Measurements from ENCODE around the gene PPP6R1.
"Not testable (repeated sequence)": the region's sequence is repeated elsewhere in the genome, so short reads cannot be mapped to it uniquely, and the experiment has no call there.

PPP6R1 gene

GRCh38 chr19:55223291-55224037 is 35.4 kb downstream of the PPP6R1 start:
- no peak for DNase-seq

GRCh38 chr19:55220525-55220924 is 38.3 kb downstream of the PPP6R1 start:
- no peak for DNase-seq

DNA sequence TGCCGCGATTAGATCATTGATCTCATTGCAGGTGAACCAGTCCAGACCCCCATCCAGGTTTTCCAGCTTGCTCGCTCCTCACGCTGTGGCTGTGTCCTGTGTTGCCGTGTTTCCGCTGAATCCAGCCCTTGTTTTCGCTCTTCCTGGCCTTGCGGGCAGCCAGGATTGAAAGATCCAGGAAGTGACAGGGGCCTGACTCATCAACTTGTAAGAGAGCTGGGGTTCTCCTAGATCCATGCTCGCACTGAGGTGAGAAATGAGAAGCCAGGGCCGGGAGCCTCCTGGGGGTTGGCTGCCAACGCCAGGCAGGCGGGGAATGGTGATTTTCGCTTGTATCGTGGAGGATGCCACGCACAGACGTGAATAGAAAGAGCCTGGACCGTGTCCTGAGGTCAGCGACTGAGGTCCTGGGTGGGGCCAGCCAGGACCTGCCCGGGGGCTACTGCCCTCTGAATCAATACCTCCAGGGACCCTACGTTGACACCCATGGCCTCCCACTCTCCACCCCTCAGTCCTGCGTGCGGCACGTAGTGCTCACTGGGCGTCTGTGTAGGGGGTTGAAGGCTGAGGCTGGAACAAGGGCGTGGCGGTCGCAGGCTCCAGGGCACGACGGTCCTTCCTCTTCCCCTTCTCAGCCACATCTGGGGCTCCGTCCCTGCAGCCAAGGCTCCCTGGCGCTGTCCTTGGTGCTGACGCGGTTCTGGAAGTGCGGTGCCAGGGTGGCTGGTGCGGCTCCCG is 42.2 kb downstream of the PPP6R1 start:
- DNase-seq = peak; percentile 88

DNA sequence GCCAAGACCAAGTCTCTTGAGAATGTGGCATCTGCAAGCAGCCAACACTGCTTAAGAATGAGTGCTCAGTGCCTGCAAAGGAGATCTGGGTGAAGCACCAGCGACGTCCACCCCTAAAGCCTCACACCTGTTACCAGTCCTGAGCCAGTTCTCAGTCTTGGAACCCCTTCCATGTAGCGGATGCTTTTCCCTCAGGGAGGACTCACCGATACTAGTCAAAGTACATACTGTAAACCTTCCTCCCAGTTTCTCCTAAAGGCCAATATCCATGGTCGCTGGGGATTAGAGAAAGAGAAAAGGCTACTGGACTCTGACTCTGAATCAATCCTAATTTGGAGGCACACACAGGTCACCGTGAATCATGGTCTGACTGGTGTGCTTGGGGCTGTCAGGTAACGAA is 45.3 kb downstream of the PPP6R1 start:
- no peak for DNase-seq

GRCh38 chr19:55212447-55212846 is 46.4 kb downstream of the PPP6R1 start:
- no peak for DNase-seq

DNA sequence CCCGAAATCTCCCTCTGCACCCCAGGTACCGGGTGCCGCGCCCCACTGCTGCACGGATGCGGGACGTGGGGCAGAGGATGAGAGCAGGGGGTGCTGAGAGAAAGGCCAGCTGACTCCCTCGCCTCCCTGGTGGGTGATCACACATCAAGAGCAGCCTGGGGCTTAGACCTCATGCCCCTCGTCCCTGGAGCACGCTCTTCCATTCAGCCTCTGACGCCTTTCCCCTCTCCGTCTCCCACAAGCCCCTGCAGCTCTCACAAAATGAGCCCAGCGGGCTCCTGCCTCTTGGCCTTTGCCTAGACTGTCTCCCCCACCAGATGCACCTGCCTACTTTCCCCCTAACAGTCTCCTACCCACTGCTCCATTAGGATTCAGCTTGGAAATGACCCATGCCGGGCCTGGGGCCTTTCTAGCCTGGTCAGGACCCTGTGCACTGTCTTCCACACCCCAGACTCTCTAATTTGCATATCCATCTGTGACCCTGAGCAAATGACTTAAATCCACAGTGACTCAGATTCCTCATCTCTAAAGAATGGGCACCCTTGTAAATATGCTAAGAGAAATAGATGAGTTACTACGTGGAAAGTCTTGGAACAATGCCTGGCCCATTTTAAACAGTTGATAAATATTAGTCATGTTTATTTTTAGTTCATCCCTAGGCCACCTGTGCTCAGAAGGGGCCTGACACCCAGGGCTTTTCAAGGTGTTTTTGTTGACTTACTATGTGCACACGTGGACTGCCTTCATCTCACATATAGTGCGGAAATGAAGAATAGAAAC is 48.9 kb downstream of the PPP6R1 start:
- DNase-seq = peak; percentile 52

DNA sequence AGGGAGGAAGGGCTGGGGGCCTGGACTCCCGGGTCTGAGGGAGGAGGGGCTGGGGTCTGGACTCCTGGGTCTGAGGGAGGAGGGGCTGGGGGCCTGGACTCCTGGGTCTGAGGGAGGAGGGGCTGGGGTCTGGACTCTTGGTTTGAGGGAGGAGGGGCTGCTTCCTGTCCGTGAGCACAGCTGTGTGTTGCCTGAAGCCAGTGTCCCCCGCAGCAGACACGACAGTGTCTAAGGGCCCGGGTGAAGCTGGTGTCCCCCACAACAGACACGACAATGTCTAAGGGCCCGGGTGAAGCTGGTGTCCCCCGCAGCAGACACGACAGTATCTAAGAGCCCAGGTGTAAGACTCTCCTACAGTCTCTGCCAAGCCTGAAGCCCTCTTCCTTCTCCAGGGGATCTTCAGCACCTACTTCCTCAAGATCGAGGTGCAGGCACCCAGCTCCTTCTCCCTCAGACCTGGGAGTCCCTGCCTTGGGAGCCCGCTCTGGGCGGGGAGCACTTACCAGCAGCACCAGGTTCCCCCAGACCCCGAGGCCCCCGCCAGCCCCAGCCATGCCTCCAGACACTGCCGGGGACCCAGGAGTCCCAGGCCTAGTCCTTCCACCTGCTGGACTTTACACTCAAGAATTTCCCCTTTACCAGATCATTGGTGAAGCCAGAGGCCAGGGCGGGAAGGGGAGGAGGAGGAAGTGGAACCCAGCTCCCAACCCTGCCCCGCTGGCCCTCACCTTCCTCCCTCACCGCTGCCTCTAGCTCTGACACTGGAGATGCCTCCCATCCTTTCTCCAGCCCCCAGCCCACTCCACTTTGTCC is 49.7 kb downstream of the PPP6R1 start, which contains the start of gene PTPRH:
PTPRH (minus strand) TSS at position 622 of the 813 bp plus-strand sequence; CDS start at position 554, 68 bp downstream.
- no peak for DNase-seq

DNA sequence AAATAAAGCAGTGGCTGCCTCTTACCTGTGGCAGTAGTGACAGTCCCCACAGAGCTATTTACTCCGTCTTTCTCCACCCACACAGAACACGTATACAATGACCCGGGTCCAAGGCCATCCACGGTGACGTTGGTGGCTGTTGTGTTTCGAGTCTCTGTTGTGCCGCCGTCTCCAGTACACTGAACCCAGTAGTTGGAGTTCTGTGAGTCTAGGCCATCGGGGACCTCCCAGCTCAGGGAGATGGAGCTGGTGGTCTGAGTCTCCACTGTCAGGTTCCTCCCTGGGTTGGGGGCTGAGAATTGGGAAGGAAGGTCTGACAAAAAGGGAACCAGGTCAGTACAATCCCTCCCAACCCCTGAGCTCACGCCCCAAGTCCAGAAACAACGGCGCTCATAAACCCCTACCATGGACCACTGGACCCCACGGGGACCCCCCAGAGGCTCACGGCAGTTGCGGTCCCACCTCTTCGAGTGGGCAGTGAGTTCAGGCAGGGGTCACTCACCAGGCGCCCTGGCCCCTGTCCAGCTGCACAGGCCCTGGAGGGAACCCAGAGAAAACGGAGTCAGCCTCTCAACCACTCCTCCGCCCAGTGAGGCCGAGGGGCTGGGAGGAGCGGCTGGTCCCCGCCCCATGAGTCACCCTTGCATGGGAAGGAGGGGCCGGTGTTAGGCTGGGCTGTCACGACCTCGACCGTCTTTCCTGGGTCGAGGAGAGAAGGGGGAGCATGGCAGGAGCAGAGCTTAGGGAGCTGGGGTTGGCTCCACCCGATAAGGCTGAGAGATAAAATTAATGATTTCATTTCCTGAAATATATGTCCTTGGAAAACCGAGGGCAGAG is 51.9 kb downstream of the PPP6R1 start:
- peak; percentile 20 for DNase-seq

DNA sequence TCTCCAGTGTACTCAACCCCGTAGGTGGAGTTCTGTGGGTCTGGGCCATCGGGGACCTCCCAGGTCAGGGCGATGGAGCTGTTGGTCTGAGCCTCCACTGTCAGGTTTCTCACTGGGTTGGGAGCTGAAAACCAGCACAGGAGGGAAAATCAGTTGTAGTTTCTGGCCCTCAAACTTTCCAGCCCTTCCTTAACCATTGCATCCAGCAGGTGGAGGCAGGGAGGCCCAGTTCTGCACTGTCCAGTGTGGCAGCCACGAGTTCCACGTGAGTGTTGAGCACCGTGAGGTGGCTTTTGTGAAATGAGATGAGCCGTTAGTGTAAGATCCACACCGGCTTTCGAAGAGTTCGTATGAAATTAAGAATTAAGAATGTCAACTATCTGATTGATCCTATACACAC is 56.6 kb downstream of the PPP6R1 start:
- not testable (repeated sequence) for DNase-seq

- no peak for DNase-seq
Observed at GRCh38 chr19:55199620-55200204, 59.1 kb downstream of the PPP6R1 start.

DNA sequence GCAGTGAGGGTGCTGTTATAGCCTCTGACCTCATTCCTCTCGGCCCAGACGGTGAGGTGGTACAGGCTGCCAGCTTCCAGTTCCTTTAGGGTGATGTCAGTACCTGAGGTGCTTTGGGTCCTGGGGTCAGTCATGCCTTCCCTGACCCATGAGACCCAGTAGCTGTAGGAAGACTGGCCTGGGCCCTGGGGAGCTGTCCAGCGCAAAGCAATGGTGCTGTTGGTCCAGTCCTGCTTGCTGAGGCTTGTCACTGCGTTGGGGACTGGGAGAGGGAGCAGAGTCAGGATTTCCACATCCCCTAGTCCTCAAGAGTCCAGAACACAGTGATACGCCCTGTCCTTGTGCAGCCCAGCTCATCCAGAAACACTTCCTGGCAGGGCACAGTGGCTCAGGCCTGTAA is 60.2 kb downstream of the PPP6R1 start:
- DNase-seq = no peak

GRCh38 chr19:55197528-55197927 is 61.3 kb downstream of the PPP6R1 start:
- DNase-seq = no peak

- no peak for DNase-seq
Observed at GRCh38 chr19:55196803-55197202, 62.0 kb downstream of the PPP6R1 start.

DNA sequence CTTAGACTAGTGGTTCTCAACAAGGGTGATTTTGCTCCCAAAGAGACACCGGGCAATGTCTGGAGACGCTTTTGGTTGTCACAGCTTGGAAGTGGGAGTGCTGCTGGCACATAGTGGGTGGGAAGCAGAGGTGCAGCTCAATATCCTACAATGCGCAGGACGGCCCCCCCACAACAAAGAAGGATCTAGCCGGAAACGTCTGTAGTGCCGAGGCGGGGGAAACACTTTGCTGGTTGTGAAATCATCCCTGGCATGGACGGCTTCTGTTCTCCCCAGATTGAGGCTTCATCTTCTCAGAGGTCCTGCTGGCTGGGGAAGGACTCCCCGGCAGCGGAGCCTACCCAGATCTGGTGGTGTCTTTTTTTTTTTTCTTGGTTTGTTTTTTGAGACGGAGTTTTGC is 65.3 kb downstream of the PPP6R1 start:
- DNase-seq = no peak

- DNase-seq = no peak
Observed at GRCh38 chr19:55189403-55189835, 69.4 kb downstream of the PPP6R1 start.

- no peak for DNase-seq
Observed at GRCh38 chr19:55188625-55189024, 70.2 kb downstream of the PPP6R1 start.

DNA sequence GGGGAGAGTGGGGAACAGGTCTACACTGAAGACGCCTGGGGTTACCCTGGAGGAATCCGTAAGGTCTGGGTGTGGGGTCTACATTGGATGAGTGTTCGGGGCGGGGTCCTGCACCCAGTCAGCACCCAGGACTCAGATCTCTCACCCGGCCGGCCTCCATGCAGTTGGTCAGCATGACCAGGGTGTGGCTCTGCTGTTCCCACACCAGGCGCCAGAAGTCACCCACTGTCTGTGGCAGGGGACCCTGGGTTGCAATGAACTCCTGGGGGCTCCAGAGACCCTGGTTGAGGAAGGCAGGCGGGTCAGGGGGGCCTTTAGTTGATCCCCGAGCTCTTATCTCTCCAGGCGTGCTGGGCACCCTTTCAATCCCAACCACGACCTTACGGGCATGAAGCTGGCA is 72.7 kb downstream of the PPP6R1 start:
- DNase-seq = no peak

DNA sequence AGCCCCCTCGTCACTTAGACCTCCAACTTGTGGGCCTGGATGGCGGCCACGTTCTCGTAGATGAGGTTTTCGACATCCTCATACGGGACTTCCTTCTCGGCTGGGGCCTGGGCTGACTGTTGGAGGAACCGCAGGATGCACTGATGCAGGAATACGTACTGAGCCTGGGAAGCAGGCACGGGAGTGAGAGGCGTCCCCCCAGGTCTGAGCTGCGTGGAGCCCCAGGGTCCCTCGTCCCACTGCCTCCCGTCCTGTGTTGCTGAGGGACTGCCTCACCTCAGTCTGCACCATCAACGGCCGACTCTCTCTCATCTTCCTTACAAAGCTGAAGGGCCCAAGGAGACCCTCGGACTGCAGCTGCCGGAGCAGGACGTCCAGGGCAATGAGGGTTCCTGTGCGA is 77.1 kb downstream of the PPP6R1 start:
- no peak for DNase-seq
